HL-60 (cell line): ENCODE data around the gene TNRC6A.

Experiments used
- GABPA ChIP-seq: IDR thresholded peaks from 2 replicates; pipeline ENCODE4 v1.6.1; 2012; ENCODE audit warnings: low read depth
- POLR2AphosphoS5 ChIP-seq: IDR thresholded peaks from 2 replicates; pipeline ENCODE4 v1.6.1; 2012; ENCODE audit warnings: low read depth
- SPI1 ChIP-seq: IDR thresholded peaks from 2 replicates; pipeline ENCODE4 v1.6.1; 2012; ENCODE audit warnings: low read depth, mild to moderate bottlenecking, borderline replicate concordance
- TF ChIP-seq, protein P1 (sequence below): IDR thresholded peaks from 2 replicates; pipeline ENCODE4 v1.6.1; 2012; ENCODE audit warnings: low read depth; ENCODE audit not compliant: insufficient replicate concordance
- TF ChIP-seq, protein P2 (sequence below): IDR thresholded peaks from one replicate; pipeline ENCODE4 v1.5.1; 2011; ENCODE audit warnings: low read length, control low read depth, inconsistent platforms; ENCODE audit not compliant: insufficient read depth

GRCh38 chr16:24844101-24845030 lies 114.9 kb downstream of the TNRC6A start:
- TF ChIP-seq, protein P1, sequence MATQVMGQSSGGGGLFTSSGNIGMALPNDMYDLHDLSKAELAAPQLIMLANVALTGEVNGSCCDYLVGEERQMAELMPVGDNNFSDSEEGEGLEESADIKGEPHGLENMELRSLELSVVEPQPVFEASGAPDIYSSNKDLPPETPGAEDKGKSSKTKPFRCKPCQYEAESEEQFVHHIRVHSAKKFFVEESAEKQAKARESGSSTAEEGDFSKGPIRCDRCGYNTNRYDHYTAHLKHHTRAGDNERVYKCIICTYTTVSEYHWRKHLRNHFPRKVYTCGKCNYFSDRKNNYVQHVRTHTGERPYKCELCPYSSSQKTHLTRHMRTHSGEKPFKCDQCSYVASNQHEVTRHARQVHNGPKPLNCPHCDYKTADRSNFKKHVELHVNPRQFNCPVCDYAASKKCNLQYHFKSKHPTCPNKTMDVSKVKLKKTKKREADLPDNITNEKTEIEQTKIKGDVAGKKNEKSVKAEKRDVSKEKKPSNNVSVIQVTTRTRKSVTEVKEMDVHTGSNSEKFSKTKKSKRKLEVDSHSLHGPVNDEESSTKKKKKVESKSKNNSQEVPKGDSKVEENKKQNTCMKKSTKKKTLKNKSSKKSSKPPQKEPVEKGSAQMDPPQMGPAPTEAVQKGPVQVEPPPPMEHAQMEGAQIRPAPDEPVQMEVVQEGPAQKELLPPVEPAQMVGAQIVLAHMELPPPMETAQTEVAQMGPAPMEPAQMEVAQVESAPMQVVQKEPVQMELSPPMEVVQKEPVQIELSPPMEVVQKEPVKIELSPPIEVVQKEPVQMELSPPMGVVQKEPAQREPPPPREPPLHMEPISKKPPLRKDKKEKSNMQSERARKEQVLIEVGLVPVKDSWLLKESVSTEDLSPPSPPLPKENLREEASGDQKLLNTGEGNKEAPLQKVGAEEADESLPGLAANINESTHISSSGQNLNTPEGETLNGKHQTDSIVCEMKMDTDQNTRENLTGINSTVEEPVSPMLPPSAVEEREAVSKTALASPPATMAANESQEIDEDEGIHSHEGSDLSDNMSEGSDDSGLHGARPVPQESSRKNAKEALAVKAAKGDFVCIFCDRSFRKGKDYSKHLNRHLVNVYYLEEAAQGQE, result no peak
- TF ChIP-seq, protein P2, sequence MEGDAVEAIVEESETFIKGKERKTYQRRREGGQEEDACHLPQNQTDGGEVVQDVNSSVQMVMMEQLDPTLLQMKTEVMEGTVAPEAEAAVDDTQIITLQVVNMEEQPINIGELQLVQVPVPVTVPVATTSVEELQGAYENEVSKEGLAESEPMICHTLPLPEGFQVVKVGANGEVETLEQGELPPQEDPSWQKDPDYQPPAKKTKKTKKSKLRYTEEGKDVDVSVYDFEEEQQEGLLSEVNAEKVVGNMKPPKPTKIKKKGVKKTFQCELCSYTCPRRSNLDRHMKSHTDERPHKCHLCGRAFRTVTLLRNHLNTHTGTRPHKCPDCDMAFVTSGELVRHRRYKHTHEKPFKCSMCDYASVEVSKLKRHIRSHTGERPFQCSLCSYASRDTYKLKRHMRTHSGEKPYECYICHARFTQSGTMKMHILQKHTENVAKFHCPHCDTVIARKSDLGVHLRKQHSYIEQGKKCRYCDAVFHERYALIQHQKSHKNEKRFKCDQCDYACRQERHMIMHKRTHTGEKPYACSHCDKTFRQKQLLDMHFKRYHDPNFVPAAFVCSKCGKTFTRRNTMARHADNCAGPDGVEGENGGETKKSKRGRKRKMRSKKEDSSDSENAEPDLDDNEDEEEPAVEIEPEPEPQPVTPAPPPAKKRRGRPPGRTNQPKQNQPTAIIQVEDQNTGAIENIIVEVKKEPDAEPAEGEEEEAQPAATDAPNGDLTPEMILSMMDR, result no peak
- TF ChIP-seq POLR2AphosphoS5 (no peak), GABPA (no peak), SPI1 (no peak)
